Measurements from ENCODE around the gene PIGW. TPM values are rescaled to one million over a fixed set of nuclear protein-coding genes. Genes with fewer than 3 reads are reported as not detected.

The PIGW gene
- total RNA-seq, 2 experiments from 2014 or later = 3.3 to 3.4 TPM

- Mint-ChIP-seq H3K9me3 (no peaks in the 10 kb centered on the region), H3K27ac (no peak overlapping the region), H3K27me3 (no peaks in the 10 kb centered on the region), H3K36me3 (ENCODE audit: low read depth) (peaks cover 44% of the 10 kb centered on the region), H3K4me3 (no peak overlapping the region), H3K4me1 (ENCODE audit: low read depth) (no peaks in the 10 kb centered on the region)
- ATAC-seq (ENCODE audit: poor library complexity) (no peak), DNase-seq (no peak)
- Histone ChIP-seq H3K27ac (ENCODE audit: low read depth in 1 of 2, low read length in 2 of 2) (no peak overlapping the region), H3K4me3 (ENCODE audit: low read length) (no peak overlapping the region), H3K9me3 (ENCODE audit: control insufficient read depth in 1 of 2, insufficient read depth in 1 of 2, low read length in 2 of 2) (no peaks in the 10 kb centered on the region), H3K27me3 (ENCODE audit: control insufficient read depth in 1 of 2, insufficient read depth in 2 of 2, low read length in 2 of 2) (no peaks in the 10 kb centered on the region), H3K4me1 (ENCODE audit: insufficient read depth, low read length) (no peaks in the 10 kb centered on the region), H3K36me3 (ENCODE audit: insufficient read depth, low read length) (peaks cover 51% of the 10 kb centered on the region)
- ChIA-PET CTCF (no interaction called here), POLR2A (interaction anchor here (0.8 kb wide), 1 partner anchor 8 kb away, joined by 3 read pairs; no protein-coding TSS in a partner anchor)
- TF ChIP-seq CTCF (IDR thresholded peaks at IDR 0.05) = no peak
- intact Hi-C loops (cut with DNase I, micrococcal nuclease) = no loop called here
These were observed 33.4 kb upstream of the PIGW start for GRCh38 chr17:36501351-36501750.

DNA sequence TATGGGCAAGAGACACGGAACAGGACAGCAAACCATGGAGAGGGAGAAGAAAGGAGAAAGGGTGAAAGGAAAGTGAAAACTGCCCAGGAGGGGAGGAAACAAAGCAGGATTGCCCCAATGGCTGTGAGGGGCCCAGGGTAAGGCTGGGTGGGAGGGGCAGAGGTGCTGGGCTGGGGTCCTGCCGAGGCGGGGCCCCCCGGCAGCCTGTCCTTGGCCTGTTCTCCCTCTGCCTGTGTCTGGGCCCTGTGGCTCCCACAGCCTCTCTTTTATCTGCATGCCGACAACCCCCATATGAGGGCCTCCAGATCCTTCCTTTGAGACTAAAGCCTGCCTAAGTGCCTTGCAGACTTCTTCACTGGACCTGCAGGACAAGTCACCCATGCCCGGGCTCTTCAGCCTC is 32.8 kb upstream of the PIGW start:
- POLR2A ChIA-PET = interaction anchor here (0.8 kb wide), 1 partner anchor 9 kb away, joined by 3 read pairs; no protein-coding TSS in a partner anchor
- no peak for TF ChIP-seq CTCF (IDR thresholded peaks at IDR 0.05)
- Histone ChIP-seq H3K27me3 (ENCODE audit: control insufficient read depth in 1 of 2, insufficient read depth in 2 of 2, low read length in 2 of 2) (no peaks in the 10 kb centered on the region), H3K9me3 (ENCODE audit: control insufficient read depth in 1 of 2, insufficient read depth in 1 of 2, low read length in 2 of 2) (no peaks in the 10 kb centered on the region), H3K36me3 (ENCODE audit: insufficient read depth, low read length) (peaks cover 49% of the 10 kb centered on the region), H3K27ac (ENCODE audit: low read depth in 1 of 2, low read length in 2 of 2) (no peak overlapping the region), H3K4me1 (ENCODE audit: insufficient read depth, low read length) (no peaks in the 10 kb centered on the region), H3K4me3 (ENCODE audit: low read length) (no peak overlapping the region)
- Mint-ChIP-seq H3K27me3 (no peaks in the 10 kb centered on the region), H3K27ac (peak overlapping the region; percentile 57), H3K4me3 (no peak overlapping the region), H3K4me1 (ENCODE audit: low read depth) (no peaks in the 10 kb centered on the region), H3K9me3 (no peaks in the 10 kb centered on the region), H3K36me3 (ENCODE audit: low read depth) (peaks cover 39% of the 10 kb centered on the region)
- CTCF ChIA-PET = no interaction called here
- DNase-seq (no peak), ATAC-seq (ENCODE audit: poor library complexity) (no peak)
- intact Hi-C loops (cut with DNase I, micrococcal nuclease) = no loop called here

GRCh38 chr17:36503456-36504155 is 31.2 kb upstream of the PIGW start:
- DNase-seq = no peak
- no peaks in the 10 kb centered on the region for H3K4me1 ChIP-seq (ENCODE audit: insufficient read depth, low read length)
- ChIA-PET CTCF (no interaction called here), POLR2A (interaction anchor here (1.0 kb wide), 1 partner anchor 41 kb away, joined by 3 read pairs; the partner anchor contains the start of gene GGNBP2)
- intact Hi-C loops (cut with DNase I, micrococcal nuclease) = no loop called here
- H3K9me3 Mint-ChIP-seq = no peaks in the 10 kb centered on the region
- peaks cover 29% of the 10 kb centered on the region for H3K36me3 Mint-ChIP-seq (ENCODE audit: low read depth)
- no peak for ATAC-seq (ENCODE audit: poor library complexity)
- TF ChIP-seq CTCF (IDR thresholded peaks at IDR 0.05) = no peak
- H3K4me3 Mint-ChIP-seq = no peak overlapping the region
- H3K9me3 ChIP-seq (ENCODE audit: control insufficient read depth in 1 of 2, insufficient read depth in 1 of 2, low read length in 2 of 2) = no peaks in the 10 kb centered on the region
- no peak overlapping the region for H3K27ac ChIP-seq (ENCODE audit: low read depth in 1 of 2, low read length in 2 of 2)
- no peak overlapping the region for H3K27ac Mint-ChIP-seq
- no peaks in the 10 kb centered on the region for H3K4me1 Mint-ChIP-seq (ENCODE audit: low read depth)
- no peaks in the 10 kb centered on the region for H3K27me3 ChIP-seq (ENCODE audit: control insufficient read depth in 1 of 2, insufficient read depth in 2 of 2, low read length in 2 of 2)
- no peaks in the 10 kb centered on the region for H3K27me3 Mint-ChIP-seq
- H3K36me3 ChIP-seq (ENCODE audit: insufficient read depth, low read length) = peaks cover 43% of the 10 kb centered on the region
- no peak overlapping the region for H3K4me3 ChIP-seq (ENCODE audit: low read length)

All from CD4-positive, alpha-beta T cell (primary cell).